Astrocyte of the hippocampus (primary cell): ENCODE data around the gene COL6A2.
"Not testable (repeated sequence)": the region's sequence is repeated elsewhere in the genome, so short reads cannot be mapped to it uniquely, and the experiment has no call there.

Experiments used
- DNase-seq: peaks from one replicate; pipeline ENCODE4 v3.0.0; 2011; ENCODE audit warnings: low read depth, low spot score

COL6A2 gene

DNA sequence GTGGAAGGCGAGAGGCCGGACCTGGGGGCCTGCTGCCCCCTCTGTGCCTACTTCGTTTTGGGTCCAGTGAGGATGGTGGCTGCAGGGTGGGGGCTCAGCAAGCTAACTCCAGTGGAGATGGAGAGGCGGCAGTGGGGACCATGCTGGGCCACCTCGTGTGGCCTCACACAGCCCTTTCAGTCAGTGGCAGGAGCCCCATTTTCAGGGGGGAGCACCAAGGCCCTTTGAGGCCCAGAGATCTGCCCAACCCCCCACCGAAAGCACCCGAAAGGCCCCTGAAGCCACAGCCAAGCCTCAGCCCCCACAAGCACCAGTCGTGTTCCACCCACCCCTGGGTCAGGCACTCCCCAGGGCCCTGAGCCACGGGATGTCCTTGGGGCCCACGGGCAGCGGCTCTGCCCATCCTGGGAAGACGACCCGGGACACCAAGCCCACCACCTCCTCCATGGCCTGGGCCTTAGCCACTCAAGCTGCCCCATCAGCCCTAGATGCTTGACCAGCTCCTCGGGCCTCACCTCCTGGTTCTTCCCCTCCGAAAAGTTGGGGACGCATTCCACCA, 57.1 kb downstream of the COL6A2 start:
- no peak for DNase-seq

GRCh38 chr21:46155514-46156377, 57.8 kb downstream of the COL6A2 start, which contains the start of gene FTCD:
TSS of gene FTCD (minus strand) at chr21:46155579. CDS start at chr21:46155523, 56 bp downstream.
- DNase-seq = no peak

DNA sequence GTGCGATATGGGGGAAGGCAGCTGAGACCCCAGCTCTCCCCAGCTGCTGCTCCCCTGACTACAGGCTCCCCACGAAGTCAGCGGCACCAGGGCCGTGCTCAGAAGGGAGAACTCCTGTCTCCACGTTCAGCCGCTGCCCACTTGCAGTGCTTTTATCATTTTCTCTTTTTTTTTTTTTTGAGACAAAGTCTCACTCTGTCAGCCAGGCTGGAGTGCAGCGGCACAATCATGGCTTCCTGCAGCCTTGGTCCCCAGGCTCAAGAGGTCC, 58.4 kb downstream of the COL6A2 start:
- DNase-seq = no peak

DNA sequence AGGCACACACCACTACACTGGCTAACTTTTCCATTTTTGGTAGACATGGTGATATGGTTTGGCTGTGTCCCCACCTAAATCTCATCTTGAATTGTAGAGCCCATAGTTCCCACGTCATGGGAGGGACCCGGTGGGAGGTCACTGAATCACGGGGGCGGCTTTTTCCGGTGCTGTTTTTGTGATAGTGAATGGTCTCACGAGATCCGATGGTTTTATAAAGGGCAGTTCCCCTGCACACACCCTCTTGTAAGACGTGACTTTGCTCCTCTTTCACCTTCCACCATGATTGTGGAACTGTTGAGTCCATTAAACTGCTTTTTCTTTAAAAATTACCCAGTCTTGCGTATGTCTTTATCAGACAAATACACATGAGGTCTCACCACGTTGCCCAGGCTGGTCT, 58.8 kb downstream of the COL6A2 start:
- DNase-seq = no peak

DNA sequence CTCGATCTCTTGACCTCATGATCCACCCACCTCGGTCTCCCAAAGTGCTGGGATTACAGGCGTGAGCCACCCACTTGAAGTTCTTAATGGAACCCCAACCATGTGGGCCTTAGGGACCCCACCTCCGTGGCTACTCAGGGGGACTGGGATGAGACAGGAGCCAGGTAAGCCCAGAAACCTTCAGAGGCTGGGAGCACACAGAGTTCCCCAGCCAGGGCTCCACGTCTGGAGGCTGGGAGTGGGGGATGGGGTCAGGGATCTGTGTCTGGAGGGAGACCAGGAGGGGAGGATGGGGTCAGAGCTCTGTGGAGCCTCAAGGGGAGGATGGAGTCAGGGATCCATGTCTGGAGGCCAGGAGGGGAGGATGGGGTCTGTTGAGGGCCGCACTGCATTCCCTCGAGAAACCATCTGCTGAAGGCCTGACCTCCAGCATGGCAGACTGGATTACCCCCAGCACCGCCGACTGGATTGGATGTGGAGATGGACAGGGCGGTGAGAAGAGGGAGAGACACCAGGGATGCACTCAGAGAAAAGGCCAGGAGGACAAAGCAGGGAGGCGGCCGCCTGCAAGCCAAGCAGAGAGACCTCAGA, 59.6 kb downstream of the COL6A2 start:
- no peak for DNase-seq

DNA sequence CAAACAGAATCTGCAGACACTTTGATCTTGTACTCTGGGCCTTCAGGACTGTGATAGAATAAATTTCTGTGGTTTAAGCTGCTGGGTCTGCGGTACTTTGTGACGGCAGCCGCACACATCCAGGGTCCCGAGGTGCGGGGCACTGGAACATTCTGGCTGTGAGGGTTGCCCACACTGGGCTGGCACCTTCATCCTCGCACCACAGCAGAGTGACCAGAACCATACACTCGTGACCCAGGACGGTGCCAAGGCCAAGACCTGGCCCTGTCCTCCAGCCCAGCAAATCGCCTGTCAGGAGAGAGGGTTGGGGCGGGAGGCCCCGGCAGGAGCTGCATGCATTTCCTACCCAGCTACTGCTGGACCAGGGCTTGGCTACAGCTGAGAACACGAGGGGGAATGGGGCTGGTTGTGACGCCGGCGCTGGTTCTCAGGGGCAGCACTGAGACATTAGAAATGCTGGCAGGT, 60.1 kb downstream of the COL6A2 start:
- DNase-seq = no peak

GRCh38 chr21:46158666-46159300, 60.9 kb downstream of the COL6A2 start:
- DNase-seq = no peak

- DNase-seq = no peak
Measured at GRCh38 chr21:46159390-46159789, 61.5 kb downstream of the COL6A2 start.

DNA sequence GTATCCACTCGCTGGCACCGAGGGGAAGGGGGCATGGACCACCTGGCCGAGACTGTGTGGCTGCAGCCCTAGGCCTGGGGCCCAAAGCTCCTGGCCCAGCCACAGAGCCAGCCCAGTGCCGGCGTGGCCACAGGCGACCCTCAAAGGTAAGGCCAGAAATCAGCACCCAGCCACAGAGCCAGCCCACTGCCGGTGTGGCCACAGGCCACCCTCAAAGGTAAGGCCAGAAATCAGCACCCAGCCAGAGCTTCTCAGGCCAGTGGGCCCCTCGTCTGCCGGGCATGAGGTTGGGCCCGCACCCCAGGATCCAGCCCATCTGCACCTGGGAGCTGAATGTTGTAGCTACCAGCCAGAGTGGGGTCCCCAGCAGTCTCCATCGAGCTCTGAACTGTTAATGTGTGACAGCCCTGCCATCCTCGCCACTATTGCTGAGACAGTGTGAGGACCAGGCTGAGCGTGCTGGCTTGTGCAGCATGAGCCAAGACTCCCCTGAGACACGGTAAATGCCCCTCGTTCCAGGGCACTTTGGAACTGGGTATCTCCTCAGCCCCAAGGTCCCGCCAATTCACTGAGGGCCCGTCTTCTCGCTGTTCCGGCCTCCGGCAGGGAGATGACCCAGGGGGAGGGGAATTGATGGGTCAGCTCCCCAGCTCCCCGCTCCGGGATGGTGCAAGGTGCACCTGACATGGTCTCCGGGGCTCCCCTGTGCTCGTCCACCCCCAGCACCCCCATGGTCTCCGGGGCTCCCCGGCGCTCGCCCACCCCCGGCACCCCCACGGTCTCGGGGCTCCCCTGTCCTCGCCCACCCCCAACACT, 62.1 kb downstream of the COL6A2 start:
- DNase-seq = no peak

DNA sequence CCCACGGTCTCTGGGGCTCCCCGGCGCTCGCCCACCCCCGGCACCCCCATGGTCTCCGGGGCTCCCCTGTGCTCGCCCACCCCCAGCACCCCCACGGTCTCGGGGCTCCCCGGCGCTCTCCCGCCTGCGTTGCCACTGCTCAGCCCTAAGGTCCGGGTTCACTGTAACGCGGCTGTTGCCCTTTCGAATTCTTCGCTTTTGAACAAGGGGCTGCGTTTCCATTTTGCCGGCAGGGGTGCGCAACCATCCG, 62.7 kb downstream of the COL6A2 start:
- DNase-seq = no peak

GRCh38 chr21:46160907-46161632, 63.2 kb downstream of the COL6A2 start:
- DNase-seq = no peak

DNA sequence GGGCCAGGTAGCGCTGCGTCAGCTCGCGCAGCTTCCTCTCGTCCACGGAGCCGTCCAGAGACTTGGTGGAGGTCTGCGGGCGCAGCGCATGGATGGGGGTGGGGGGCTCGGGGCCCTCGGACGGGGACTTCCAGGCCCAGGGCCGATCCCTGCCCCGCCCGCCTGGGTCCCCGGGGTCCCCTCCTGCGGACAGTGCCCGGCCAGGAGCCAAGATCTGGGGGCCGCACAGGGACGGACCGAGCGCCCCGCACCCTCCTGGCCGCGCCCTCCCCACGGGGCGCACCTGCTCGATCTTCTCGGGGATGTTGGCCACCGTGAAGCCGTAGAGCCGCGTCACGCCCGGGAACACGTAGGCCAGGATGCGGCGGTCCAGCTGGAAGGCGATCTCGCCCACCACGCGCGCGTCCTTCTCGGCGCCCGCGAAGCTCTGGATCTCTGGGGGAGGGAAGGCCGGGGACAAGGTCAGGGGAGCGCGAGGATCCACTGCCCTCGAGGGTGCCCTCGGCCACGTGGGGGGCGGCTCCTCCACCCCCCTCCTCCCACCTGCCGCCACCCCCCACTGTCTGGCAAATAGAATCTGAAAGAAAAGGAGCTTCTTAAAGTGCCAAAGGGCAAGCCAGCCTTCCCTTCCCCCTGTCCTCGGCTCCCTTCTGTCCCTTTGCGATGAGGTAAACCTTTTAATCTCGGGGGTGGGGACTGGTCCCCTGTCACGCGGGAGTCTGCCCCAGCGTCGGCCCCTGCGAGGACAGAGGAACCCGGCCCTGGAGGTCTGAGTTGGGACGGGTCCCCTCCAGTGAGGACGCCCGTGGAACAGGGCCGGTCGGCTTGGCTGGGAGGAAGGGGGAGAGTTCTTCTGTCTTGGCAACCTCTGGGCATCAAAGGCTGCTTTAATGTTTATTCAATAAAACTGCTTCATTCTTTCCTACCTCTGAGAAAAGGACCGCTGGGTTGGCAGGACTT, 64.0 kb downstream of the COL6A2 start:
- DNase-seq = no peak

DNA sequence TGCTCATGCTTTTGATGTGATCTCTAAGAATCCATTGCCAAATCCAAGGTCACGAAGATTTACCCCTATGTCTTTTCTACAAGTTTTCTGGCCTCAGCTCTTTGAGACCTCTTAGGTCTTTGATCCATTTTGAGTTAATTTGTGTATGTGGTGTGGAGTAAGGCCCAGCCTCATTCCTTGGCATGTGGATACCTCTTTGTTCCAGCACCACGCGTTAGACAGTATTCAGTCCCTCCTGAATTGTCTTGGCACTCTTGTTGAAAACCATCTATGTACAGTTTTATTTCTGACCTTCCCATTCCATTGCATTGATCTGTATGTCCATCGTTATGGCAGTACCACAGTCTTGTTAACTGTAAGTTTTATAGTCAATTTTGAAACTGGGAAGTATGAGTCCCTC, 65.5 kb downstream of the COL6A2 start:
- no peak for DNase-seq

- no peak for DNase-seq
Measured at GRCh38 chr21:46165098-46165497, 67.2 kb downstream of the COL6A2 start.

GRCh38 chr21:46168238-46168637, 70.3 kb downstream of the COL6A2 start:
- DNase-seq = no peak

DNA sequence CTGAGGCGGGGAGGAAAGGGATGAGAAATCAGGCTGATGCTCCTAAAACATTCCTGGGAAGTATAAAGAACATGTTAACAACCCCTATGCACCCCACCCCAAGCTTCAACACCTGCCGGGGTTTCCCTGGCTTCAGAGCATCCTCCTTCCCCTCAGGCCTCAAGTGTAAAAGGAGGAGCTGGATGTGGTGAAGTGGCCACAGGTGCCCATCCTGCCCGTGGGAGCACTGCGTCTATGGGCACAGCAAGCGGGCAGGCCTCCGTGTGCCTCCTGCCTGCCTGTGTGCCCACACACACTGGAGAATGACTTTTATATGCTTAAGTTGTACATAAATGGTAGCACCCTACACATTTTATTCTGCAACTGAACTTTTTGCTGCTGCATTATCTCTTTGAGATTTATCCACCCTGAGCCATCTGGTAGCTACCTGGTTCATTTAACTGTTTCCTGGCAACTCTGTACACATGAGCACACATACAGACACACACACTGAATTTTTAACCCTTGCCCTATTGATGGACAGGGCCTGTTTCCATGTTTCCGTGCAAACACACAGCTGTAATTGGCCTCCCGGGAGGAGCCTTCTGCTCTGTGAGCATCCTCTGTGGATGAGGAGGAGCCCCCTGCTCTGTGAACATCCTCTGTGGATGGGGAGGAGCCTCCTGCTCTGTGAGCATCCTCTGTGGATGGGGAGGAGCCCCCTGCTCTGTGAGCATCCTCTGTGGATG, 70.9 kb downstream of the COL6A2 start:
- no peak for DNase-seq

DNA sequence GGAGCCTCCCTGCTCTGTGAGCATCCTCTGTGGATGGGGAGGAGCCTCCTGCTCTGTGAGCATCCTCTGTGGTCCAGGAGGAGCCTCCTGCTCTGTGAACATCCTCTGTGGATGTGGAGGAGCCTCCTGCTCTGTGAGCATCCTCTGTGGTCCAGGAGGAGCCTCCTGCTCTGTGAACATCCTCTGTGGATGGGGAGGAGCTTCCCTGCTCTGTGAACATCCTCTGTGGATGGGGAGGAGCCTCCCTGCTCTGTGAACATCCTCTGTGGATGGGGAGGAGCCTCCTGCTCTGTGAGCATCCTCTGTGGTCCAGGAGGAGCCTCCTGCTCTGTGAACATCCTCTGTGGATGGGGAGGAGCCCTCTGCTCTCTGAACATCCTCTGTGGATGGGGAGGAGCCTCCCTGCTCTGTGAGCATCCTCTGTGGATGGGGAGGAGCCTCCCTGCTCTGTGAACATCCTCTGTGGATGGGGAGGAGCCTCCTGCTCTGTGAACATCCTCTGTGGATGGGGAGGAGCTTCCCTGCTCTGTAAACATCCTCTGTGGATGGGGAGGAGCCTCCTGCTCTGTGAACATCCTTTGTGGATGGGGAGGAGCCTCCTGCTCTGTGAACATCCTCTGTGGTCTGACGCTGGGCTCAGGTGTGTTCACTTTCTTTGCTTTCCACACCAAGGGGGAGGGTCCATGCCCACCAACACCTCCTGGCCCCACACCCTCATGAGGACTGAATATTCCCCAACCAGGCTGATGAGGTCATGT, 72.7 kb downstream of the COL6A2 start:
- not testable (repeated sequence) for DNase-seq

GRCh38 chr21:46171585-46171984, 73.7 kb downstream of the COL6A2 start:
- no peak for DNase-seq
